Ascending aorta (tissue), 2 donors: Measurements from ENCODE around the gene DNAJB6. TPM values are rescaled to one million over a fixed set of nuclear protein-coding genes. Genes with fewer than 3 reads are reported as not detected.

Experiments used
- DNase-seq, 2 donors: peaks; one replicate each; pipeline ENCODE4 v3.0.0-alpha.2; 2019; ENCODE audit warnings: low spot score in 2 of 2
- H3K27ac ChIP-seq, 2 donors: fragments of 200-600 bp; sonication (generic); one replicate each; pipeline ENCODE4 v1.5.1; 2016 to 2017; ENCODE audit warnings: mild to moderate bottlenecking in 1 of 2
- H3K27me3 ChIP-seq: fragments of 200-600 bp; sonication (generic); one replicate; pipeline ENCODE4 v1.5.1; 2017
- H3K36me3 ChIP-seq, 2 donors: fragments of 200-600 bp; sonication (generic); one replicate each; pipeline ENCODE4 v1.5.1; 2016
- H3K4me1 ChIP-seq, 2 donors: fragments of 200-600 bp; sonication (generic); one replicate each; pipeline ENCODE4 v1.5.1; 2016 to 2017; ENCODE audit warnings: mild to moderate bottlenecking in 1 of 2
- H3K4me3 ChIP-seq, 2 donors: fragments of 200-600 bp; sonication (generic); one replicate each; pipeline ENCODE4 v1.5.1; 2016 to 2017; ENCODE audit warnings: mild to moderate bottlenecking in 1 of 2
- H3K9me3 ChIP-seq, 2 donors: fragments of 200-600 bp; sonication (generic); one replicate each; pipeline ENCODE4 v1.5.1; 2016
- CTCF ChIP-seq, 3 experiments: fragments of 200-600 bp in 2 of 3; fragments of 450-650 bp in 1 of 3; sonication (generic) in 2 of 3; IDR thresholded peaks; one replicate each; pipeline ENCODE4 v1.5.1; 2016 to 2019; ENCODE audit warnings: antibody characterized with exemption in 3 of 3, mild to moderate bottlenecking in 1 of 3, moderate library complexity in 1 of 3
- intact Hi-C: fragments of 100-400 bp; cut with DNase I; formaldehyde crosslinking; loops from one replicate; pipeline ENCODE4 v1.15.1; 2023
- total RNA-seq: library from RNA; depleted of rRNA; stranded (reverse); fragments of >200 nt; gene quantifications from one replicate; pipeline ENCODE4 v1.1.0, GENCODE V29; 2016

DNAJB6 gene
- total RNA-seq, 1 donor from 2014 or later, result 79.1 TPM

- H3K36me3 ChIP-seq, result peaks cover 35 to 53% of the 10 kb centered on the region in 2 donors
- DNase-seq, result no peak
These were observed 79.2 kb downstream of the DNAJB6 start for GRCh38 chr7:157416011-157416410.

GRCh38 chr7:157418204-157419034 is 81.6 kb downstream of the DNAJB6 start:
- Histone ChIP-seq H3K4me3 (no peak overlapping the region), H3K27me3 (no peaks in the 10 kb centered on the region), H3K36me3 (peaks cover 24 to 38% of the 10 kb centered on the region in 2 donors), H3K9me3 (no peaks in the 10 kb centered on the region), H3K4me1 (no peaks in the 10 kb centered on the region), H3K27ac (no peak overlapping the region)
- no peak for DNase-seq
- TF ChIP-seq CTCF (IDR thresholded peaks at IDR 0.05), result no peak
- intact Hi-C loops, result no loop called here

More at GRCh38 chr7:157416011-157416410, 79.2 kb downstream of the DNAJB6 start:
- Histone ChIP-seq H3K4me1 (no peaks in the 10 kb centered on the region), H3K9me3 (no peaks in the 10 kb centered on the region), H3K27ac (no peak overlapping the region), H3K4me3 (no peak overlapping the region), H3K27me3 (no peaks in the 10 kb centered on the region)
- no peak for TF ChIP-seq CTCF (IDR thresholded peaks at IDR 0.05)
- intact Hi-C loops, result no loop called here

GRCh38 chr7:157419035-157419293 is 82.2 kb downstream of the DNAJB6 start:
- Histone ChIP-seq H3K9me3 (no peaks in the 10 kb centered on the region), H3K4me3 (no peak overlapping the region), H3K36me3 (peaks cover 24 to 38% of the 10 kb centered on the region in 2 donors), H3K27me3 (no peaks in the 10 kb centered on the region), H3K4me1 (no peaks in the 10 kb centered on the region), H3K27ac (no peak overlapping the region)
- no peak for DNase-seq
- no peak for TF ChIP-seq CTCF (IDR thresholded peaks at IDR 0.05)
- intact Hi-C loops, result no loop called here

- no peak for TF ChIP-seq CTCF (IDR thresholded peaks at IDR 0.05)
- intact Hi-C loops, result no loop called here
- Histone ChIP-seq H3K27ac (no peak overlapping the region), H3K4me1 (no peaks in the 10 kb centered on the region), H3K36me3 (peaks cover 9 to 17% of the 10 kb centered on the region in 2 donors), H3K9me3 (no peaks in the 10 kb centered on the region), H3K4me3 (no peak overlapping the region), H3K27me3 (no peaks in the 10 kb centered on the region)
- no peak for DNase-seq
These were observed 85.5 kb downstream of the DNAJB6 start for GRCh38 chr7:157422279-157422678.

- Histone ChIP-seq H3K27me3 (no peaks in the 10 kb centered on the region), H3K4me1 (no peaks in the 10 kb centered on the region), H3K27ac (no peak overlapping the region), H3K4me3 (no peak overlapping the region), H3K9me3 (no peaks in the 10 kb centered on the region), H3K36me3 (peaks cover 5 to 9% of the 10 kb centered on the region in 2 donors)
- no peak for TF ChIP-seq CTCF (IDR thresholded peaks at IDR 0.05)
- intact Hi-C loops, result no loop called here
- no peak for DNase-seq
These were observed 86.5 kb downstream of the DNAJB6 start for GRCh38 chr7:157423348-157423747.
